ENCODE data around the gene GOLGA5. TPM values are rescaled to one million over a fixed set of nuclear protein-coding genes. Genes with fewer than 3 reads are reported as not detected.

GOLGA5 gene
- total RNA-seq, 4 donors from 2014 or later, result 37.7 to 62.0 (median 40.0) TPM

DNA sequence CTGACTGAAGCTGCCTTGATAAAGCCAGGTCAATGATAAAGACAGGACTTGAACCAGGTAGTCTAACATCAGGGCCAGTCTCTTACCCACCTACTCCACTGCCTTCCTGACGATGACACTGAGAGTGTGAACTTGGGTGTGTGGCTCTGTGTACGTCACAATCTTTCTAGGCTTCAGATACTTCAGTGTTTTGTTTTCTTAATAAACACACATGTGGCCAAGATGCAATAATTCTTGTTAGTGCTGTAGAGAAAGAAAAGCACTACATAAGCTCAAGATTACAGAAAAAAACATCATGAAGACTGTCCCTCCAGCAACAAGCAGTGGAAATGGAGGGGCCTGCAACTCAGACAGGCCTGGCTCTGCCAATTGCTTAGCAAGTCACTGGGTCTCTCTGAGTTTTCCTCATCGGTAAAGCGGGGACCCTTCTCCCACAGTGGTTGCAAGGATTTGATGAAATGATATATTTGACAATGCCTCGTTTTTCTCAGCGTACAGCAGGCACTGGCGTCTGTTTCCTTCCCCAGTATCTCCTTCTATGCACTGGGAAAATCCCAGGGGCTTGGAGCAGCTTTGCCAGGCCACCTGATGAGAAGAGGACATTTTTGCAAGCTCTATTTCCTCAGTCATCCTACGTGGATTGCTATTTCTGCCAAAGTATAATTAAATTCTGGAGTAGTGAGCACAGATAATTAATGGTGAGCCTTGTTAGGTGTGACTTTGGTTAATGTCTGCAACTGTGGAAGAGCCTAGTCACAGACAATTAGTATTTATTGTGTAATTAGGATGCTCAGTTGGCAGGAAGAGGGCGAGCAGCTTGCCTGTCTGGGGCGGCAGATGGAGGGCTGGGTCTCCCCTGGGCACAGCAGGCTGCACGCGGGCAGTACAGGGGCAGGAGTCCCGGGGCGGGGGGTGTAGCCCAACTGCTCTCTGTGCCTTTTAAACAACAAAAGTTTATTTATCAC is 73.1 kb downstream of the GOLGA5 start:
- TF ChIP-seq, protein P1, sequence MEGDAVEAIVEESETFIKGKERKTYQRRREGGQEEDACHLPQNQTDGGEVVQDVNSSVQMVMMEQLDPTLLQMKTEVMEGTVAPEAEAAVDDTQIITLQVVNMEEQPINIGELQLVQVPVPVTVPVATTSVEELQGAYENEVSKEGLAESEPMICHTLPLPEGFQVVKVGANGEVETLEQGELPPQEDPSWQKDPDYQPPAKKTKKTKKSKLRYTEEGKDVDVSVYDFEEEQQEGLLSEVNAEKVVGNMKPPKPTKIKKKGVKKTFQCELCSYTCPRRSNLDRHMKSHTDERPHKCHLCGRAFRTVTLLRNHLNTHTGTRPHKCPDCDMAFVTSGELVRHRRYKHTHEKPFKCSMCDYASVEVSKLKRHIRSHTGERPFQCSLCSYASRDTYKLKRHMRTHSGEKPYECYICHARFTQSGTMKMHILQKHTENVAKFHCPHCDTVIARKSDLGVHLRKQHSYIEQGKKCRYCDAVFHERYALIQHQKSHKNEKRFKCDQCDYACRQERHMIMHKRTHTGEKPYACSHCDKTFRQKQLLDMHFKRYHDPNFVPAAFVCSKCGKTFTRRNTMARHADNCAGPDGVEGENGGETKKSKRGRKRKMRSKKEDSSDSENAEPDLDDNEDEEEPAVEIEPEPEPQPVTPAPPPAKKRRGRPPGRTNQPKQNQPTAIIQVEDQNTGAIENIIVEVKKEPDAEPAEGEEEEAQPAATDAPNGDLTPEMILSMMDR (IDR thresholded peaks at IDR 0.05; ENCODE audit: low read depth), result no peak

DNA sequence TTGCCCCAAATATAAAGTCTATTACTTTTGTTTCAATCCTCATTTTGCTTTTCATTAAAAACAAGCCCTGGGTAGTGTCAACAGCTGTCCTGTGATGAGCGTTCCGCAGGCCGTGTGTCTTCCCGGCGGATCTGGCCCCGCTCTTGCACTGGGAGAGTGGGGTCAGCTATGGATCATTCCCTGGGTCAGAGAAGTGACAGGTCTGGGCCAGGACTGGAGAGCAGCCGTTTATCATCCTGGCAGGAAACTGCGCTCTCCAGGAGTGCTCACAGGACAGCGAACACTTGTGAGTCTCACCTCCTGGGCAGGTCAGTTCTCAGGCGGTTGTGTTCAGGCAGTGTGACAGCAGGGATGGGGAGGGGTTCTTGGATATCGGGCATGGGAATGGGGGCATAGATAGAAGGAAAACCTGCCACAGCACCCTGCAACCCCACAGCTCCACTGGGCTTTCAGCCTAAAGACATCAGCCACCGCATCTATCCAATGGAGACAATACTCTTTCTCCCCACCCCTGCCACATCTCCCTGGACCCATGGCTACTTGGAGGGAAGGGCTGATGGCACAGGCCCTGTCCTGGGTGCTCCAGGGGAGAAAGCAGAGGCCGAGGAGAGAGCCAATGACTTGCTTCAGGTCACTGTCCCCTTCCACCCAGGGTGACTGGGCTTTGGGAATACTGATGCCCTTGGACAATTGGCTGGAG is 81.0 kb downstream of the GOLGA5 start:
- TF ChIP-seq, protein P1 (IDR thresholded peaks at IDR 0.05; ENCODE audit: low read depth), result no peak

DNA sequence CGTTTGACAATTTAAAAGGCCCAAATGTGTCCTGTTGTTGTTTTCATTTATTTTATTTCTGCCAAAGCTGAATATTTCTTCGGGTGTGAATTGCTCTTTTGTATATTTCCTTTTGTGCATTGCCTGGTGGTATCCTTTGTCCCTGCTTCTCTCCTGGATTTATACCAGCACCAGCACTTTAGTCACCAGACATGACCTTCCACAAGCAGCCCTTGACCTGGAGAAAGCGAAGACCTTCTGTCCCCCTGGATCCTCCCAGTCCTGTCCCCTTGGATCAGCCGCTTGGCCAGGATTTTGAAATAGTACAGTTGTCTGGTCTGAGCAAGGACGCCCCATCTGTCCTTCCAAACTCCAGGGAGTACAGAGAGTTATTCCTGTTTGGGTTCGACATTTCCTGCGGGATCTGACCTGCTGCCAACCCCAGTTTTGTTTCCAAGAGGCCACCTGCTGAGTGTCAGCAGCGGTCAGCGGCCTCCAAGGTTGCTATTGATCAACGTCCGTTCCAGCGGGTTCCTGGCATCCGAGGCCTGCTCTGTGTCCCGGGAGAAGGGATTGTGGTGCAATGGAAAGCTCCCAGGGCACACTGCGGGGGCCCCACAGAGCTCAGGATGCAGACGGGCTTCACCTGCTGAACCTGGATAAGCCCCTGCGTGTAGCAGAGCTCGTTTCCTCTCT is 83.8 kb downstream of the GOLGA5 start:
- TF ChIP-seq, protein P1 (IDR thresholded peaks at IDR 0.05; ENCODE audit: low read depth), result no peak

DNA sequence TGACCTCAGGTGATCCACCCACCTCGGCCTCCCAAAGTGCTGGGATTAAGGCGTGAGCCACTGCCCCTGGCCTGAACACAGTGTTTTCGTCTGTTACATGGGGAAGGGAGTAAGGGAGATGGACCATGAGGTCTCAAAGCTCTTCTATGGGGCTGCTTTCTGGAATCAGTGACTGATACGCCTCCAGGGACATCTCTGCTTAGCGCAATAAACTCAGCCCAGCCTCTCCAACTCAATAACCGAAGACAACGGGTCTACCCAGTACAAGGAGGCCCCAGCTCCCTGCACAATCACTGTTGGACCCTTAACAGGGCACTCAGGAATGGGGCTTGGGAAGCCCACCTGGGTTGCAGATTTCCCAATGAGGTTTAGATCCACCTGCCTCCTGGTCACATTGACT is 86.2 kb downstream of the GOLGA5 start:
- TF ChIP-seq, protein P1 (IDR thresholded peaks at IDR 0.05; ENCODE audit: low read depth), result no peak

DNA sequence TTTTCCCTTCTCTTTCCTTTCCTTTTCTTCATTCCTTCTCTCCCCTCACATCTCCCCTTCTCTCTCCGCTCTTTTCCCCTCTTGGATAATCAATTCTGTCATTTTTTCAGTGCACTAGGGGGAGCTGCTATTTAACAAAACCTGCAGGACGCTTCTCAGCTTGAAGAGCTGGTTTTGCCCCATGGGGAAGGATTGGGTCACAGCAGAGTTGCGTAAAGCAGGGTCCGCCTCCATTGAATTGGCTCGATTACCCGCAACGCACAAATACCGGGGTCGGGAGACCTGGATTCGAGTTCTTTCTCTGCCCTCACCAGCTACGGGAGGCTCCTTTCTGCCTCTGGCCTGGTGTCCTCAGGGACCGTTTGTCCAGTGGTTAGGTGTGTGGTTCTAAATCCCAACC is 86.7 kb downstream of the GOLGA5 start:
- TF ChIP-seq, protein P1 (IDR thresholded peaks at IDR 0.05; ENCODE audit: low read depth), result no peak

DNA sequence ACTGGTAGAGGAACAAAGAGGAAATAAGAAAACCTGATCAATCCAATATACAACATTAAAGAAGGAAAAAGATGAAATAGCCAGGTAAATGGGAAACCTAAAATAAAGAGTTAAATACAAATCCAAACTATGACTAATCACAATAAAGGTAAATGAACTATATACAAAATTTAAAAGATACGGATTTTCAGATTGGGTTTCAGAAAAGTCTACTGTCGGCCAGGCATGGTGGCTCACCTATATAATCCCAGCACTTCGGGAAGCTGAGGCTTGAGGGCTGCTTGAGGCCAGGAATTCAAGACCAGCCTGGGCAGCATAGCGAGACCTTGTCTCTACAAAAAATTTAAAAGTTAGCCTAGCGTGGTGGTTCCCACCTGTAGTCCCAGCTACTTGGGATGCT is 89.0 kb downstream of the GOLGA5 start:
- TF ChIP-seq, protein P1 (IDR thresholded peaks at IDR 0.05; ENCODE audit: low read depth), result no peak

DNA sequence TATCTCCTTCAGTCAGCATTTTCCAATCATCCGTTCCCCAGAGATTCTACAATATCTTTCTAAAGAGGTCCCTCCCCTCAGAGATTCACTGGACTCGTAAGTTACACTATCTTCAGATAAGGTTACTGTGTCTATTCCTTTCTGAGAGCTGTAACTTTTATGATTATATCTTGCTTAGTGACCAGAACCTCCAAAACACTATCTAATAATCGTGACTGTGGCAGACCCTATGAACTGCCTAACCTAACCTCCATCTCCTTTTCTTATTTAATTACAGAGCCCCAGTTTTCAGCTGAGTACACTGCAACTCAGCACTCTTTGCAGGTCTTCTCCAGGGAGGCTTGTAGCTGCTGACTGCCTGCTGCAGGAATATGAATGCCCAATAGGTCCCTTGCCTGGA is 90.3 kb downstream of the GOLGA5 start:
- TF ChIP-seq, protein P1 (IDR thresholded peaks at IDR 0.05; ENCODE audit: low read depth), result no peak

All from subcutaneous adipose tissue (tissue), 4 donors.